IMR-90 (cell line): ENCODE results near the gene IFNK. TPM values are rescaled to one million over a fixed set of nuclear protein-coding genes. Genes with fewer than 3 reads are reported as not detected.

Source experiments
- ATAC-seq: fragments of 200-7000 bp; cut with Tn5 transposase; 2 replicates; pipeline ENCODE4 v1.9.1; 2020; ENCODE audit warnings: low read depth, mild to moderate bottlenecking, moderate library complexity
- BruUV-seq: library from RNA; stranded (reverse); fragments of 400-500 nt; replicated peaks from 2 replicates; lab custom pipeline; 2021; lab: Mats Ljungman, UMichigan
- CTCF ChIA-PET: fragments of 300-600 bp; formaldehyde crosslinking; extraction: SDS; loops from one replicate; lab custom pipeline; 2021; ENCODE audit warnings: antibody characterized with exemption; lab: Yijun Ruan, JAX
- POLR2A ChIA-PET: fragments of 300-600 bp; sonication (Branson Sonifier 250); formaldehyde crosslinking; loops from one replicate; lab custom pipeline; 2022; ENCODE audit warnings: antibody characterized with exemption; ENCODE audit not compliant: unreplicated experiment; lab: Charles Lee
- DNase-seq: peaks from one replicate; pipeline ENCODE4 v3.0.0; 2013
- H2AFZ ChIP-seq: replicated peaks from 2 replicates; pipeline ENCODE3; 2013; ENCODE audit warnings: low read length, mild to moderate bottlenecking; ENCODE audit not compliant: poor library complexity
- H2AK5ac ChIP-seq: 2 replicates; pipeline ENCODE4 v1.6.1; 2013; ENCODE audit warnings: low read depth, low read length, inconsistent platforms
- H2AK9ac ChIP-seq: replicated peaks from 2 replicates; pipeline ENCODE3; 2013; ENCODE audit warnings: mild to moderate bottlenecking, low read depth, low read length, moderate library complexity; ENCODE audit not compliant: poor library complexity
- H2BK120ac ChIP-seq: 2 replicates; pipeline ENCODE4 v1.6.1; 2013; ENCODE audit warnings: low read depth, low read length, inconsistent platforms
- H2BK15ac ChIP-seq: 3 replicates; pipeline ENCODE4 v1.6.1; 2013; ENCODE audit warnings: low read depth, low read length, inconsistent platforms
- H2BK20ac ChIP-seq: 2 replicates; pipeline ENCODE4 v1.6.1; 2013; ENCODE audit warnings: low read depth, mild to moderate bottlenecking, inconsistent platforms, low read length, moderate library complexity
- H2BK5ac ChIP-seq: 2 replicates; pipeline ENCODE4 v1.6.1; 2013; ENCODE audit warnings: mild to moderate bottlenecking, low read depth, low read length, inconsistent platforms; ENCODE audit not compliant: poor library complexity, severe bottlenecking
- H3K14ac ChIP-seq: replicated peaks from 2 replicates; pipeline ENCODE4 v1.6.1; 2013; ENCODE audit warnings: low read depth, low read length, inconsistent platforms
- H3K18ac ChIP-seq: 2 replicates; pipeline ENCODE4 v1.6.1; 2013; ENCODE audit warnings: low read depth, low read length, control low read depth
- H3K23ac ChIP-seq: 2 replicates; pipeline ENCODE4 v1.6.1; 2013; ENCODE audit warnings: low read depth, low read length, inconsistent platforms
- H3K27ac ChIP-seq: 2 replicates; pipeline ENCODE4 v1.5.1; 2013; ENCODE audit warnings: mild to moderate bottlenecking, control low read depth, low read length; ENCODE audit not compliant: insufficient read depth
- H3K27me3 ChIP-seq: 2 replicates; pipeline ENCODE4 v1.6.1; 2013; ENCODE audit warnings: low read length; ENCODE audit not compliant: control insufficient read depth, insufficient read depth
- H3K36me3 ChIP-seq: 2 replicates; pipeline ENCODE4 v1.6.1; 2013; ENCODE audit warnings: low read length, mixed read lengths; ENCODE audit not compliant: control insufficient read depth, insufficient read depth
- H3K4ac ChIP-seq: 2 replicates; pipeline ENCODE4 v1.6.1; 2013; ENCODE audit warnings: low read depth, low read length, inconsistent platforms
- H3K4me1 ChIP-seq: 2 replicates; pipeline ENCODE4 v1.6.1; 2013; ENCODE audit warnings: low read length, mixed read lengths; ENCODE audit not compliant: control insufficient read depth, insufficient read depth
- H3K4me2 ChIP-seq: 2 replicates; pipeline ENCODE4 v1.6.1; 2013; ENCODE audit warnings: low read depth, mild to moderate bottlenecking, control low read depth, low read length, moderate library complexity
- H3K4me3 ChIP-seq: 2 replicates; pipeline ENCODE4 v1.5.1; 2013; ENCODE audit warnings: low read depth, mild to moderate bottlenecking, control low read depth, low read length, moderate library complexity; ENCODE audit not compliant: insufficient read depth
- H3K56ac ChIP-seq: 2 replicates; pipeline ENCODE4 v1.6.1; 2013; ENCODE audit warnings: low read length, inconsistent platforms; ENCODE audit not compliant: insufficient read depth; ENCODE audit errors: extremely low read depth
- H3K79me1 ChIP-seq, 2 experiments: 2 replicates each; pipeline ENCODE4 v1.6.1; 2013; ENCODE audit warnings: low read length in 2 of 2, inconsistent platforms in 1 of 2, low read depth in 1 of 2
- H3K9ac ChIP-seq: 2 replicates; pipeline ENCODE4 v1.6.1; 2013; ENCODE audit warnings: low read depth, low read length, control low read depth
- H3K9me1 ChIP-seq: 2 replicates; pipeline ENCODE4 v1.6.1; 2013; ENCODE audit warnings: low read length, inconsistent platforms; ENCODE audit not compliant: insufficient read depth
- H3K9me3 ChIP-seq: 2 replicates; pipeline ENCODE4 v1.6.1; 2013; ENCODE audit warnings: low read length; ENCODE audit not compliant: control insufficient read depth, insufficient read depth
- H4K20me1 ChIP-seq: 2 replicates; pipeline ENCODE4 v1.6.1; 2013; ENCODE audit warnings: low read length, inconsistent platforms; ENCODE audit not compliant: insufficient read depth
- H4K5ac ChIP-seq: 2 replicates; pipeline ENCODE4 v1.6.1; 2013; ENCODE audit warnings: mild to moderate bottlenecking, low read depth, low read length, control low read depth
- H4K8ac ChIP-seq, 2 experiments: 2 replicates each; pipeline ENCODE4 v1.6.1; 2013; ENCODE audit warnings: low read depth in 2 of 2, low read length in 2 of 2, control low read depth in 1 of 2, inconsistent platforms in 1 of 2
- H4K91ac ChIP-seq: 2 replicates; pipeline ENCODE4 v1.6.1; 2013; ENCODE audit warnings: low read depth, low read length, inconsistent platforms; ENCODE audit not compliant: insufficient read depth
- BHLHE40 ChIP-seq: fragments of 150-350 bp; IDR thresholded peaks from 2 replicates; pipeline ENCODE4 v1.6.1; 2016; ENCODE audit warnings: mild to moderate bottlenecking, low read depth, low read length
- CEBPB ChIP-seq: IDR thresholded peaks from 2 replicates; pipeline ENCODE4 v1.6.1; 2012; ENCODE audit warnings: low read depth, low read length, improper control_type of control experiment
- CHD1 ChIP-seq: IDR thresholded peaks from 2 replicates; pipeline ENCODE4 v1.6.1; 2012; ENCODE audit warnings: low read depth, low read length, improper control_type of control experiment
- ELK1 ChIP-seq: fragments of 150-350 bp; IDR thresholded peaks from 2 replicates; pipeline ENCODE4 v1.6.1; 2016; ENCODE audit warnings: low read depth, mild to moderate bottlenecking, low read length, moderate library complexity, borderline replicate concordance
- FOS ChIP-seq: fragments of 150-350 bp; IDR thresholded peaks from 2 replicates; pipeline ENCODE4 v1.6.1; 2016; ENCODE audit warnings: low read depth, low read length
- MAFK ChIP-seq: IDR thresholded peaks from 2 replicates; pipeline ENCODE4 v1.6.1; 2012; ENCODE audit warnings: low read depth, low read length, improper control_type of control experiment
- MAZ ChIP-seq: IDR thresholded peaks from 2 replicates; pipeline ENCODE4 v1.6.1; 2012; ENCODE audit warnings: low read depth, mild to moderate bottlenecking, low read length, improper control_type of control experiment, moderate library complexity, borderline replicate concordance
- MXI1 ChIP-seq: IDR thresholded peaks from 2 replicates; pipeline ENCODE4 v1.6.1; 2012; ENCODE audit warnings: low read depth, mild to moderate bottlenecking, low read length, moderate library complexity, borderline replicate concordance
- NFE2L2 ChIP-seq: fragments of 150-350 bp; IDR thresholded peaks from 2 replicates; pipeline ENCODE4 v1.6.1; 2016; ENCODE audit warnings: low read depth, mild to moderate bottlenecking, low read length
- POLR2A ChIP-seq: IDR thresholded peaks from 2 replicates; pipeline ENCODE4 v1.6.1; 2012; ENCODE audit warnings: mild to moderate bottlenecking, low read depth, low read length
- RAD21 ChIP-seq: IDR thresholded peaks from 2 replicates; pipeline ENCODE4 v1.6.1; 2012; ENCODE audit warnings: low read length, improper control_type of control experiment
- RFX5 ChIP-seq: IDR thresholded peaks from 2 replicates; pipeline ENCODE4 v1.8.0; 2012; ENCODE audit warnings: low read depth, mild to moderate bottlenecking, low read length, moderate library complexity
- SMC3 ChIP-seq: fragments of 150-350 bp; IDR thresholded peaks from 2 replicates; pipeline ENCODE4 v1.6.1; 2016; ENCODE audit warnings: low read depth, mild to moderate bottlenecking, antibody characterized with exemption, low read length, moderate library complexity
- USF2 ChIP-seq: fragments of 150-350 bp; IDR thresholded peaks from 2 replicates; pipeline ENCODE4 v1.6.1; 2017; ENCODE audit warnings: mild to moderate bottlenecking, antibody characterized with exemption, low read length, low read depth
- dilution Hi-C: fragments of 300-500 bp; cut with HindIII; formaldehyde crosslinking; loops from one replicate; pipeline ENCODE4 v1.14.3; 2018; ENCODE audit warnings: low sequenced_read_pairs; ENCODE audit not compliant: unreplicated experiment
- in situ Hi-C: fragments of 300-500 bp; cut with MboI; formaldehyde crosslinking; loops from 3 replicates; pipeline ENCODE4 v1.14.3; 2019; ENCODE audit warnings: low sequenced_read_pairs, inconsistent platforms, mixed read lengths
- intact Hi-C: fragments of 100-400 bp; cut with micrococcal nuclease; formaldehyde crosslinking; loops from 2 replicates; pipeline ENCODE4 v1.10.0; 2022
- polyA plus RNA-seq, 3 experiments: library from polyadenylated mRNA; depleted of rRNA; stranded (reverse); fragments of >200 nt; gene quantifications; 2 replicates each; pipeline ENCODE4 v1.2.3, GENCODE V29; 2012; ENCODE audit warnings: low replicate concordance in 1 of 3
- total RNA-seq: library from RNA; depleted of rRNA; stranded (reverse); fragments of >200 nt; gene quantifications from 2 replicates; pipeline ENCODE4 v1.2.3, GENCODE V29; 2012
- TF ChIP-seq, protein P1 (sequence below): conservative IDR thresholded peaks from 2 replicates; pipeline ENCODE4 v1.5.1; 2012; ENCODE audit warnings: mild to moderate bottlenecking, low read depth, low read length, improper control_type of control experiment

IFNK gene
- total and polyA plus RNA-seq, 2 of the 4 experiments (the other 2 are of a cell fraction): not detected

GRCh38 chr9:27558307-27558706, 34.2 kb downstream of the IFNK start:
- H2AFZ ChIP-seq: no peak overlapping the region
- H3K4me2 ChIP-seq: no peak overlapping the region
- no peak overlapping the region for H2AK5ac ChIP-seq
- H2BK120ac ChIP-seq: no peak overlapping the region
- H3K27ac ChIP-seq: no peak overlapping the region
- H2BK5ac ChIP-seq: no peak overlapping the region
- H3K4me1 ChIP-seq: no peaks in the 10 kb centered on the region
- no peak for ATAC-seq
- no peak overlapping the region for H3K14ac ChIP-seq
- CTCF ChIA-PET: no interaction called here
- dilution Hi-C loops: no loop called here
- in situ Hi-C loops: no loop called here
- H4K5ac ChIP-seq: no peak overlapping the region
- intact Hi-C loops: no loop called here
- no peak overlapping the region for H2AK9ac ChIP-seq
- no peaks in the 10 kb centered on the region for H4K20me1 ChIP-seq
- no peaks in the 10 kb centered on the region for H3K79me1 ChIP-seq
- H3K18ac ChIP-seq: no peak overlapping the region
- H3K23ac ChIP-seq: no peak overlapping the region
- no peak overlapping the region for H4K8ac ChIP-seq
- no peak overlapping the region for H3K4me3 ChIP-seq
- no peak overlapping the region for H4K91ac ChIP-seq
- no peak for DNase-seq
- H3K9me1 ChIP-seq: 0 out of 2 replicates have a peak, but pooled peaks cover 2% of the 10 kb centered on the region
- no peak overlapping the region for H3K9ac ChIP-seq
- peaks cover 3% of the 10 kb centered on the region; the same call in 1 of the 2 replicates for H3K36me3 ChIP-seq
- no peak overlapping the region for H3K56ac ChIP-seq
- BruUV-seq: no TSS peak
- no peak overlapping the region for H2BK15ac ChIP-seq
- no peak overlapping the region for H3K4ac ChIP-seq
- POLR2A ChIA-PET: no interaction called here
- no peaks in the 10 kb centered on the region for H3K27me3 ChIP-seq
- TF ChIP-seq, protein P1, sequence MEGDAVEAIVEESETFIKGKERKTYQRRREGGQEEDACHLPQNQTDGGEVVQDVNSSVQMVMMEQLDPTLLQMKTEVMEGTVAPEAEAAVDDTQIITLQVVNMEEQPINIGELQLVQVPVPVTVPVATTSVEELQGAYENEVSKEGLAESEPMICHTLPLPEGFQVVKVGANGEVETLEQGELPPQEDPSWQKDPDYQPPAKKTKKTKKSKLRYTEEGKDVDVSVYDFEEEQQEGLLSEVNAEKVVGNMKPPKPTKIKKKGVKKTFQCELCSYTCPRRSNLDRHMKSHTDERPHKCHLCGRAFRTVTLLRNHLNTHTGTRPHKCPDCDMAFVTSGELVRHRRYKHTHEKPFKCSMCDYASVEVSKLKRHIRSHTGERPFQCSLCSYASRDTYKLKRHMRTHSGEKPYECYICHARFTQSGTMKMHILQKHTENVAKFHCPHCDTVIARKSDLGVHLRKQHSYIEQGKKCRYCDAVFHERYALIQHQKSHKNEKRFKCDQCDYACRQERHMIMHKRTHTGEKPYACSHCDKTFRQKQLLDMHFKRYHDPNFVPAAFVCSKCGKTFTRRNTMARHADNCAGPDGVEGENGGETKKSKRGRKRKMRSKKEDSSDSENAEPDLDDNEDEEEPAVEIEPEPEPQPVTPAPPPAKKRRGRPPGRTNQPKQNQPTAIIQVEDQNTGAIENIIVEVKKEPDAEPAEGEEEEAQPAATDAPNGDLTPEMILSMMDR: no peak
- TF ChIP-seq SMC3 (no peak), NFE2L2 (no peak), CEBPB (no peak), MXI1 (no peak), MAFK (no peak), FOS (no peak), ELK1 (no peak), BHLHE40 (no peak), RFX5 (no peak), RAD21 (no peak), USF2 (no peak), CHD1 (no peak), MAZ (no peak), POLR2A (no peak)
- H2BK20ac ChIP-seq: no peak overlapping the region
- H3K9me3 ChIP-seq: no peaks in the 10 kb centered on the region
